HG03457 (cell line): Measurements from ENCODE around the gene CTNNA3.

Experiments
- ATAC-seq: cut with Tn5 transposase; IDR thresholded peaks from one replicate; pipeline ENCODE4 v1.9.1; 2021; ENCODE audit warnings: moderate number of reproducible peaks; ENCODE audit not compliant: unreplicated experiment

Gene CTNNA3

GRCh38 chr10:66964946-66965345 is 731.0 kb downstream of the CTNNA3 start:
- no peak for ATAC-seq

GRCh38 chr10:66958466-66958865 is 737.5 kb downstream of the CTNNA3 start:
- no peak for ATAC-seq

GRCh38 chr10:66951896-66952295 is 744.1 kb downstream of the CTNNA3 start:
- no peak for ATAC-seq

DNA sequence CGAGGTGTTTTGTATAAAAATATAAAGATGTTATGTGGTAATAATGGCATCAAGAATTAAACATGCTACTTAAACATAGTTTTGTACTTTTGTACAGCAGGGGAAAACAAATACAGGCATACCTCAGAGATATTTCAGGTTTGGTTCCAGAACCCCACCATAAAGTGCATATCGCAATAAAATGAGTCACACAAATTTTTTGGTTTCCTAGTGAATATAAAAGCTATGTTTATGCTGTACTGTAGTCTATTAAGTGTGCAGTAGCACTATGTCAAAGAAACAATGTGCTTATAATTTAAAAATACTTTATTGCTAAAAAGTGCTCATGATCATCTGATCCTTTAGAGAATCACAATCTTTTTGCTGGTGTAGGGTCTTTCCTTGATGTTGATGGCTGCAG is 752.4 kb downstream of the CTNNA3 start:
- no peak for ATAC-seq

GRCh38 chr10:66942407-66942806 is 753.6 kb downstream of the CTNNA3 start:
- ATAC-seq: no peak

- ATAC-seq: no peak
These were observed 754.5 kb downstream of the CTNNA3 start for GRCh38 chr10:66941491-66941890.

GRCh38 chr10:66940965-66941364 is 755.0 kb downstream of the CTNNA3 start:
- ATAC-seq: no peak

DNA sequence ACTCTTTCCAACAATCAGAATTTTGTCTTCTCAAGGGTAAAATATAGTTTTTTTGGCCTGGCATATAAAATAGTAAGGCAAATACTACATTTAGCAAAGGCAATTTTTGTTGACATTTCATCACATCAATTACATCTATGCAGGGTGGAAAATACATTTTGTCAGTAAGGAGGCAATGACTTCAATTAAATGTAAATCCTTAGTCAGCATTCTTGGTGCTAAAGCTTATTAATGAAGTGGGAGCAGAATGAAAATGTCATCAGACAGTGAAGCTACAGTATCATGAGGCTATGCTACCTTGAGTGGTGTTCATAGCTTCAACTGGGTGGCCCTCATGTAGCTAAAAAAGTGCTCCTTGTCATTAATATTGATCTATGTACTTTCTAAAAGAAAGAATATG is 761.3 kb downstream of the CTNNA3 start:
- no peak for ATAC-seq

DNA sequence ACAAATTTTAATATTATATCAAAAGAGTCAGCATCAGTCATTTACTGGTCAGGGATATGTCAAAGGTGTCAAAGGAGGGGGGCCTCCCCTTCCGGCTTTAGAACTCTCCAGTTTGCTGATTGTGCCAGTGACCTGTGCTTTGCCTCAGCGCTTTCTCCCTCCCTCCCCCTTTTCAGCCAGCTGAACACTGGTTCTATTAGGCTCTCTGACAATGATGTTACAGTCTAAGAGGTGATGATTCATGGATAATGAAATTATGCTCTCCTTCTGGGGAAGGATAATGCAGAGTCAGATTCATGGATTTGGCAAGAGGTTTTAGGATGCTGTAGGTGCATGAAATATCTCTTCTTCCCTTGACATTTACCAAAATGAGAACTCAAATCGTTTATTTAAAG is 764.0 kb downstream of the CTNNA3 start:
- ATAC-seq: no peak

- peak; percentile 66 for ATAC-seq
These were observed 764.6 kb downstream of the CTNNA3 start for GRCh38 chr10:66931340-66931948.

- no peak for ATAC-seq
These were observed 766.6 kb downstream of the CTNNA3 start for GRCh38 chr10:66929375-66929774.

GRCh38 chr10:66928776-66929175 is 767.2 kb downstream of the CTNNA3 start:
- ATAC-seq: no peak

- ATAC-seq: no peak
These were observed 767.8 kb downstream of the CTNNA3 start for GRCh38 chr10:66927971-66928770.

GRCh38 chr10:66927251-66927935 is 768.6 kb downstream of the CTNNA3 start:
- no peak for ATAC-seq

DNA sequence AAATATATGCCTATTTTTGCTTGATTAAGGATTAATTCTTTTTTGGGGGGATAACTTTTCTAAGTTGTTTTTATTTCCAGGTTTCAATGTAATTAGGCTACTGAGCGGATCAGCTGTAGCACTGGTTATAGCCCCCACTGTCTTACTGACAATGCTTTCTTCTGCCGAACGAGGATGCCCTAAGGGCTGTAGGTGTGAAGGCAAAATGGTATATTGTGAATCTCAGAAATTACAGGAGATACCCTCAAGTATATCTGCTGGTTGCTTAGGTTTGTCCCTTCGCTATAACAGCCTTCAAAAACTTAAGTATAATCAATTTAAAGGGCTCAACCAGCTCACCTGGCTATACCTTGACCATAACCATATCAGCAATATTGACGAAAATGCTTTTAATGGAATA is 769.2 kb downstream of the CTNNA3 start:
- ATAC-seq: no peak

DNA sequence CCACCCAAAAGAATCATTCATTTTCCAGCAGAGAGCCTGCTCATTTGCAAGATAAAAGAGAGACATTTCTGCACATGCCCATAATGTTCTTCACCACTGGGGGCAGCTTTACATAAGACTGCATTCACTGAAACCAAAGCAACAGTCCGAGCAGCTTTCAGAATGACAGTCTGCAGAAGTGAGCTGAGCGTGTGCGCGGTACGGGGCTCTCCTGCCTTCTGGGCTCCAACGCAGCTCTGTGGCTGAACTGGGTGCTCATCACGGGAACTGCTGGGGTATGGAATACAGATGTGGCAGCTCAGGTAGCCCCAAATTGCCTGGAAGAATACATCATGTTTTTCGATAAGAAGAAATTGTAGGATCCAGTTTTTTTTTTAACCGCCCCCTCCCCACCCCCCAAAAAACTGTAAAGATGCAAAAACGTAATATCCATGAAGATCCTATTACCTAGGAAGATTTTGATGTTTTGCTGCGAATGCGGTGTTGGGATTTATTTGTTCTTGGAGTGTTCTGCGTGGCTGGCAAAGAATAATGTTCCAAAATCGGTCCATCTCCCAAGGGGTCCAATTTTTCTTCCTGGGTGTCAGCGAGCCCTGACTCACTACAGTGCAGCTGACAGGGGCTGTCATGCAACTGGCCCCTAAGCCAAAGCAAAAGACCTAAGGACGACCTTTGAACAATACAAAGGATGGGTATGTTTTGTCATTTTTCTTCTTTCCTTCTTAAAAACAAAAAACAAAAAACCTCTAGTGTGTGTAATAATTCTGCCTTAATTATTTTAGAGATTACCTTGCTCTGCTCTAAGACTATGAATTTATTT is 769.9 kb downstream of the CTNNA3 start, which contains the start of gene LRRTM3:
TSS of gene LRRTM3 (plus strand) at position 141 of the 820 bp plus-strand sequence.
- ATAC-seq: peak; percentile 100

GRCh38 chr10:66925373-66925772 is 770.6 kb downstream of the CTNNA3 start:
- ATAC-seq: no peak

DNA sequence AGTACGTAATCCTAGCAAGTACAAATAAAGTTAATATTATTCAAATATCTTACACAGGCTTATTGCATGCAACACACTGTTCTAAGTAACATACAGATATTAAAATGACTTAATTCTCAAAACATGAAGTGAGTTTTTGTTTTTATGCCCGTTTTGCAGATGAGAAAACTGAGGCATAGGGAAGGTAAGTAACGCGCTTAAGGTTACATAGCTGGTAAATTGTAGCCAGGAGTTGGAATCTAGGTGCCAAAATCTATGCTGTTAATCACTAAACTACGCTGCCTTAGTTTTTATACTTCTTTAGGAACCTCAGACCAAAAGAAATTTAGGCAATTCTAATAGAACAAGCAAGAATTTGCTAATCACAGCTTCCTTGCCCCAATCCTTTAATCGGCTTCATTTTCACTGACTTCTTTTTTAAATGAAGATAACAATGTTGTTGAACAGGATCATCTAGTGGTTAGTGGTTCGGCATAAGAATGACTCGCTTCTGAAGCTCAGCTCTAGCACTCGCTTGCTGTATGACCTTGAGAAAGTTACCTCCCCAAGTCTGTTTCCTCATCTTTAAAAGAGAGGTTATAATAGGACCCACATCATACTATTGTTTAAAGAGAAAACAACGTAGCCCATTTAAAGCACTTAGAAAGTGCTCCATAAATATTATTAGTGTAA is 771.2 kb downstream of the CTNNA3 start:
- no peak for ATAC-seq

DNA sequence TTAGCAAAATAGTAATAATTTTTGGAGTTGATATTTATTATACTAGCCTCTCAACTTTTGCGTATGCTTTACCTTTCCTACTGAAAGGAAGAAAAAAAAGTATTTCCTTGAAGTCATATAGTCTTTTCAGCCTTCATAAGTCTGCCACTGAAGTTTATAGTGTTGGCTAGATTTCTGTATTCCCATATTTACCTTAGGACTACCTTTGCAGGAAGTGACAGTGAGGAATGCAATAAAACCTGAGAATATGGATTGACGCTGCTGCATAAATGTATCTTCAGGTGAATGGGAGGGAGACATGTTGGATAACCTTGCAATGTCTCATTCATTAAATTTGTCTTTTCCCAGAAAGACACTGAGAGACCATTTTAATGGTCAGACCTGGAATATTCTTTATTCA is 776.7 kb downstream of the CTNNA3 start:
- ATAC-seq: no peak

DNA sequence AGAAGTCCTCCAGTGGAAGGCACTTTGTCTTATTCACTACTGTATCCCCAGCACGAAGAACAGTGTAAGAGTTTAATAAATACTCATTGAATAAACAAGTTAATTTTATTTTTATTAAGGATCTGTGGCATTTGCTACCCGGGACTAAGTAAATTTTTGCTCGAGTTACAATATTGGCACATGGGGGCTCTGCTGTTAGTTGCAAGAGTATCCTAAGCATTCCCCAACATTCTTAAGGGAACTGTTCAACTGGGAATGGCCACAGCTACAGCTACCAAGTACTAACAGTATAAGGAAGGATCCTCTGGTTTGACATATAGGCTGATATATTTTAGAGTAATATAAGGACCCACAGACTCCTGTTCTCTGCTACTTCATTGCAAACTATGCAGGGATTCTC is 778.9 kb downstream of the CTNNA3 start:
- no peak for ATAC-seq

DNA sequence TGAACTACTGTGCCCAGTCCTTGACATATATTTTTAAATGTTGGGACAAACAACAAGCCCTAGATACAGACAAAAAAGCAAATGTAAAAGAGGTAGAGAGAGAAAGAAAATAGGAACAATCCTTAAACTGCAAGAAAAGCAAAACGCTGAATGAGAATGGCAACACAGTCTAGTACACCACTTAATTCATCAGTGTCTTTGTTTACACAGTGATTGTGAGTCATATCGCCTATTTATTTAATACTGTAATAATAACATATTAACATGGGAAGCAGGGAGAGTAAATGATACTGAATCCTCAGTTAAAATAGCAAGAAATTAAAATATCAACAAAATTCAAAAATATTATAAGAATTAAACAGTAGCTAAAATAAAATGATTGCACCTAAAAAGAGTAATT is 780.0 kb downstream of the CTNNA3 start:
- ATAC-seq: no peak
